NCI-H82 treated with DMSO at 0.1 percent for 48 hours (cell line): Measurements from ENCODE around the gene PRIM2.
"Not testable (repeated sequence)": the region's sequence is repeated elsewhere in the genome, so short reads cannot be mapped to it uniquely, and the experiment has no call there.

Experiments used
- DNase-seq: peaks from one replicate; lab custom pipeline; 2025; ENCODE audit not compliant: unreplicated experiment; lab: John Stamatoyannopoulos, UW

The PRIM2 gene

GRCh38 chr6:57496251-57496650 lies 178.8 kb downstream of the PRIM2 start:
- DNase-seq = not testable (repeated sequence)

GRCh38 chr6:57500368-57501021 lies 183.1 kb downstream of the PRIM2 start:
- not testable (repeated sequence) for DNase-seq

- not testable (repeated sequence) for DNase-seq
These were observed 185.0 kb downstream of the PRIM2 start for GRCh38 chr6:57502387-57502786.

- DNase-seq = not testable (repeated sequence)
These were observed 187.8 kb downstream of the PRIM2 start for GRCh38 chr6:57505251-57505650.

- not testable (repeated sequence) for DNase-seq
These were observed 193.0 kb downstream of the PRIM2 start for GRCh38 chr6:57510390-57510789.

- not testable (repeated sequence) for DNase-seq
These were observed 197.7 kb downstream of the PRIM2 start for GRCh38 chr6:57515171-57515570.

- not testable (repeated sequence) for DNase-seq
These were observed 198.4 kb downstream of the PRIM2 start for GRCh38 chr6:57515845-57516244.

- not testable (repeated sequence) for DNase-seq
These were observed 199.3 kb downstream of the PRIM2 start for GRCh38 chr6:57516776-57517175.

- not testable (repeated sequence) for DNase-seq
These were observed 201.8 kb downstream of the PRIM2 start for GRCh38 chr6:57519198-57519597.

- not testable (repeated sequence) for DNase-seq
These were observed 203.7 kb downstream of the PRIM2 start for GRCh38 chr6:57521085-57521484.

GRCh38 chr6:57523221-57523620 lies 205.8 kb downstream of the PRIM2 start:
- DNase-seq = not testable (repeated sequence)

- DNase-seq = not testable (repeated sequence)
These were observed 212.3 kb downstream of the PRIM2 start for GRCh38 chr6:57529755-57530154.

GRCh38 chr6:57532660-57533059 lies 215.2 kb downstream of the PRIM2 start:
- not testable (repeated sequence) for DNase-seq

GRCh38 chr6:57535121-57535520 lies 217.7 kb downstream of the PRIM2 start:
- DNase-seq = not testable (repeated sequence)

GRCh38 chr6:57535994-57536393 lies 218.6 kb downstream of the PRIM2 start:
- peak; percentile 47 for DNase-seq

GRCh38 chr6:57537916-57538315 lies 220.5 kb downstream of the PRIM2 start:
- DNase-seq = not testable (repeated sequence)

GRCh38 chr6:57551961-57552360 lies 234.5 kb downstream of the PRIM2 start:
- DNase-seq = not testable (repeated sequence)

- DNase-seq = not testable (repeated sequence)
These were observed 240.4 kb downstream of the PRIM2 start for GRCh38 chr6:57557855-57558254.

- not testable (repeated sequence) for DNase-seq
These were observed 241.7 kb downstream of the PRIM2 start for GRCh38 chr6:57559170-57559569.

GRCh38 chr6:57562233-57562632 lies 244.8 kb downstream of the PRIM2 start:
- DNase-seq = not testable (repeated sequence)

GRCh38 chr6:57572119-57572518 lies 254.7 kb downstream of the PRIM2 start:
- DNase-seq = not testable (repeated sequence)

GRCh38 chr6:57572844-57573243 lies 255.4 kb downstream of the PRIM2 start:
- DNase-seq = not testable (repeated sequence)

- not testable (repeated sequence) for DNase-seq
These were observed 259.6 kb downstream of the PRIM2 start for GRCh38 chr6:57577023-57577422.
